Stimulated activated CD8-positive, alpha-beta memory T cell treated with anti-CD3 and anti-CD28 coated beads, Interleukin-12 subunit alpha, Interleukin-12 subunit beta, amount 100 ng/mL, for 4 hours (primary cell): ENCODE data around the gene VMA21.

Source experiments
- DNase-seq: peaks from one replicate; pipeline ENCODE4 v3.0.0-alpha.2; 2020; ENCODE audit warnings: low read depth

Gene VMA21, protein sequence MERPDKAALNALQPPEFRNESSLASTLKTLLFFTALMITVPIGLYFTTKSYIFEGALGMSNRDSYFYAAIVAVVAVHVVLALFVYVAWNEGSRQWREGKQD

GRCh38 chrX:151396825-151397740 lies at the start of gene VMA21:
VMA21 (plus strand) TSS chrX:151397206; CDS start chrX:151397309, 103 bp downstream.
- peak; percentile 72 for DNase-seq

DNA sequence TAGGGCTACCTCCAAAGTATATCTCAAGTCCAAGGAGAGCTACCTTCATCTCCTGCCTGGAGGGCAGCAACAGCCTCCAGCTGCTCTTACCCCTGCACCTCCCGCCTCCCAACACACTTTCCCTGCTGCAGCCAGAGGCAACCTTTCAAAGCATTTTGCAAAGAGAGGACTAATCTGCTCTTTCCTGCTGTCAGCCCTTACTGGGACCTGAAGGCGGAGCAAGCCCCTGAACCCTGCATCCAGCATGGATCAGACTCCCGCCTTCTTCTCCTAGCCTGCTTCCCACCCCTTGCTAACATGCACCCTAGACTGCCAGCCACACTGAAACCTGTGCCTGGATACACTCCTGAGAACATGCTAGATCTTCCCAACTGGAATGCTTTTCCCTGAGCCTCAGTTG lies 37.7 kb upstream of the VMA21 start:
- no peak for DNase-seq

DNA sequence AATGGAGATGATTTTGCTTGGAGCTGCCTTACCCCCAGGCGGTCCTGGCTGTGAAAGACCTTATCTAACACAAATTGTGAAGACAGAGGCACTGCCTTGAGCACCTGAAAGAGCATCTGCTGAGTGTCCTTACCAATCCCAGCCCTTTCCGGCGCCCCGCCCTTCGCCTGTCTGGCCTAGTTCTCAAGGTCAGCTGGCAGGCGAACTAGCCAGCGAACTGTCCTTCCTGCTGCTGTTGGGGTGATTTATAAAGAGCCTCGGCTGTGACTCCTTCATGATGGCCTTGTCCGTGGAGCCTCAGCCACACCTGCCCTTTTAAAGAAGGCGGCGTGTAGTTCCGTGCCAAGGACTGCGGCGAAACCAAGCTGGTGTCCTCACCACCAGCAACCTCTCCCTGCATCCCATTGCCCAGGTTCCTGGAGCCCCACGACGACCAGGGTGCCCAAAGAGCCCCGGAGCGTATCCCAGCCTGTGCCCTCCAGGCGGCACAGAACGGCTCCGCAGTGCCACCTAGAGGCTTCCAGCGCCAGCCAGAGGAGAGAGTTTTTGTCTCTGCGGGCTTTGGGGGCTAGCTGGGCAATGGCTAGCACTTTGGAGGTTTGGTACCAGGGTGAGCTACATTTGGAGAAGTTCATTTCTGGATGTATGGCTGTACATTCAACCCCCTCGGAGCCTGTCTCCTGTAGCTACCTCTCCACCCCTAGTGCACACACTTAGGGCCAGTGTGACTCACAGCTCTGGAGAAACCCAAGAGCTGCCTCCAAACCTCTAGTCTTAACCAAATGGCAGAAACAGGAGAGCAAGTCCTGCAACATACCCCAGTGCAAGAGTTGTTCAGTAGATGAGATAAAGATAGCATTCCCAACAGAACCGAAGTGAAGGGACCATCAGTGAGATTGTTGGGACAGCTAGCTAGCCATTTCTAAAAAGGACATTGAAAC lies 36.8 kb upstream of the VMA21 start:
- no peak for DNase-seq

DNA sequence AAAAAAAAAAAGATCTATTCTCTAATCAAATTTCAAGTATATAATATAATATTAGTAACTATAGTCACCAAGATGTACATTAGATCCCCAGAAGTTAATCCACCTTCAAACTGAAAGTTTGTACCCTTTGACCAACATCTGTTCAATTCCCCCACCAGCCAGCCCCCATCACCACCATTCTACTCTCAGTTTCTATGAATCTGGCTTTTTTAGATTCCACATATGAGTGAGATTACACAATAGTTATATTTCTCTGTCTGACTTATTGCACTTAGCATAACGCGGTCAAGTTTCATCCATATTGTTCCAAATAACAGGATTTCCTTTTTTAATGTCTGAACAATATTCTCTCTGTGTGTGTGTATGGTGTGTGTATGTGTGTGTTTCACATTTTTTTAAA lies 33.7 kb upstream of the VMA21 start:
- DNase-seq = no peak

GRCh38 chrX:151365579-151365978 lies 31.4 kb upstream of the VMA21 start:
- no peak for DNase-seq

GRCh38 chrX:151370906-151371305 lies 26.1 kb upstream of the VMA21 start:
- DNase-seq = no peak

DNA sequence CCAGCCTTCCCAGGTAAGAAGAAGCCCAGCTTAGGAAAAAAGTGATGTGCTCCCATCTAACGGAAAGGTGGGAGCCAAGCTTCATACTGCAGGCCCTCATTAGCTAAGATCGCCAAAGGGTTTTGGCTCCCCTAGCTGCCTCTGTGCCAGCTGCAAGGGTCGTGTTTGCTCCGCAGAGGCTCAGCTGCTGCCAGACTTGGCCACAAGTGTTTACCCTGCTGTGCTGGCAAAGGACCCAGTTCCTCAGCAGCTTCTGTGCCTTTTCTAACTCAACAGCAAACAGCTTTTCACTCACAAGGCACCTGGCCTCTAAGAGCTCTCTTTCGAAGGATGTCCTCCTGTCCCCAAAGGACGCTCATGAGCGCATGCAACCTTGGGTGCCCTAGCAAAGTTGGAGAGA lies 12.2 kb upstream of the VMA21 start:
- DNase-seq = no peak

- DNase-seq = no peak
These were observed 10.1 kb upstream of the VMA21 start for GRCh38 chrX:151386838-151387459.

DNA sequence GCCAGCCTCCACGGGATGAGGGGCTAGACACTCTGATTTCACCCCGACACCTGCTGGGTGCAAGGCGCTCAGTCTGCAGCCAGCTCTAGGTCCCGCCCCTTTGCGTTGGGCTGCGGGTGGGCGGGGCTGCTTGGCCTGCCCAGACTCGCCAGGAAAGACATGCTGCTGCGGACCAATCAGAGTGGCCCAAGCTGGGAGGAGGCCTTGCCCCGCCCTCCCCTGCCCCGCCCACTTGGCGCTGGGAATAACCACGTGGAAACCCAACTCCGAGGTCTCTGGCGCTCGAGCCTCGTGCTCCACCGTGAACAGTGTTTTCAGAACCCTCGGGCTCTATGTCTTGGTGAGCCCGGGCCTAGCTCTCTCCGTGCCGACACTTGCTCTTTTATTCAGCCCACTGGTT lies 5.3 kb upstream of the VMA21 start:
- DNase-seq = no peak

DNA sequence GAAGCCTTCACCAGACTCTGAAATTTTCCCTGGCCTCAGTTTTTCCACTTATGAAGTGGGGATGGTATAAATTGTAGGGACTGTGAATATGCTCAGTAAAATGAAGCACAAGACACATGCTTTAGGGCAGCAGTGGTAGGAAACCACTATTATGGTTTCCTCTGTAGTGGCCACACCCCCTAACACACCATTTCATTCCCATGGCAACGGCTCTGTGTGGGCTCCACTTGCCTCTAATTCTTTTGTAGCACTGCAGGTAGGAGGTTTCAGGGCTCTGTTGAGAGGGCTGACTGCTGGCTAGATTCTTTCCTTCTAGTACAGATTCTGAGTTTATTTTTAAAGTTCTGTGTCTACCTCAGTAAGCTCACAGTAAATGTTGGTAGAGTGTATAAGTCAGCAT lies 3.5 kb upstream of the VMA21 start:
- DNase-seq = peak; percentile 27

- DNase-seq = no peak
These were observed 773 bp upstream of the VMA21 start for GRCh38 chrX:151396042-151396824.

DNA sequence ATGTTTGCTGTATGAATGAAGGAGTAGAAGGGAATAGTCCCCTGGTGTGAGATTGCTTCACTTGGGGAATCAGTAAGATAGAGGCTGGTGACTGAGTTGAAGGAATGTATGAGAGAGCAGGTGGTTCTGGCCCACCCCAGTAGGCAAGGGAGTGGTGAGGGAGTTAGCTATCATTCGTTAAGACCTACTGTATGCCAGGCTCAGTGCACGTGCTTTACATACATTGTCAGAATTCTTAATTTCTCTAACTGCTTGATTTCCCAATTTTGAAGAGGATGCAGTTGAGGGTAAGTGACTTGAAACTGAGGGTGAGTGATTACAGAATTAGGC lies 700 bp downstream of the VMA21 start:
- no peak for DNase-seq

GRCh38 chrX:151398346-151398745 lies 1.3 kb downstream of the VMA21 start:
- no peak for DNase-seq

- no peak for DNase-seq
These were observed 5.8 kb downstream of the VMA21 start for GRCh38 chrX:151402719-151403390.

DNA sequence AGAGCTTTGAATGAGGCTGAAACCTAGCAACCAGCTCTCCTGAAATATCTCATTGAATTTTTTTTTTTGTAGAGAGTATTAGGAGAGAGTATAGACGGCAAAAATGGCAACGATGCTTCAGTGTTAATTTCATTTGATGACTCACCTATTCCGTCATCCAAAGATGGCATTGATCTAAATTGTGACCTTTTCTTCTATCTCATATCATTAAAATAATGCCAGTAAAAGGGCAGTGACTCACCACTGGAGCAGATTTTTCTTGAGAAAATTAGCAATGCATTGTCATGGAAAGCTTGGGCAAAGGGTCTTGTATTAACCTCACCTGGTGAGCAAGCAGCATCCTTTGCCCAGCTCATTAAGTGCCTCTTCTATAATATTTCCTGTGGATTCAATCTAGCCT lies 19.6 kb downstream of the VMA21 start:
- DNase-seq = no peak

DNA sequence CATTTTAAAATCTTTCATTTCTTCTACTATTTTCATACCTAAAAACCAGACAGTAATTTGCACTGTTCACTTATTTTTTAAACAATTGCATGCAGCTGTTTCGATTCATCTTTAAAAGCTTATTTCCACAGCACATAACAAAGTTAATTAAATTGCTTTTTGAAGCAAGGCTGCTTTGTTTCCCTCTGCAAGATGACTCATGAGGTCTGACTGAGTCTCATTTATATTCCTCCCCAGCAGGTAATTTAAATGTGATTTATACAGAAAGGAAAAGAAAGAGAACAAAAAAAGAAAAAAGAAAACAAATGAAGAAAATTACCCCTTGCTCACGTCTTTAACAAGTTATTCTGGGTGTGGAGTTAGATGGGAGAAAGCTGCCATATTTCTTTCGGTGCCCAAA lies 22.8 kb downstream of the VMA21 start:
- no peak for DNase-seq

GRCh38 chrX:151424505-151424904 lies 27.5 kb downstream of the VMA21 start:
- no peak for DNase-seq

DNA sequence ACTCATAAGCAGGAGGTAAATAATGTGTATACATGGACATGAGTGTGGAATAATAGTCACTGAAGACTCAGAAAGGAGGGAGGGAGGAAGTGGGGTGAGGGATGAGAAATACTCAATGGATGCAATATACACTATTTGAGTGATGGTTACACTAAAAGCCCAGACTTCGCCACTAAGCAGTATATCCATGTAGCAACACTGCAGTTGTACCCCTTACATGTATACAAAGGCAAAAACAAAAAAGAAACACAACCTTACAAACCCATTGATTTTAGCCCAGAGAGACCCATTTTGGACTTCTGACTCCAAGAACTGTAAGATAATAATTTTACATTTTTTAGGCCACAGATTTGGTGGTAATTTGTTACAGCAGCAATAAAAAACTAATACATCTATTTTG lies 51.5 kb downstream of the VMA21 start:
- no peak for DNase-seq

- no peak for DNase-seq
These were observed 61.8 kb downstream of the VMA21 start for GRCh38 chrX:151458824-151459223.
